Liver (tissue), 9 donors: ENCODE results near the gene FLT1. TPM values are rescaled to one million over a fixed set of nuclear protein-coding genes. Genes with fewer than 3 reads are reported as not detected.

ENCODE experiments used
- DNase-seq: peaks from one replicate; pipeline ENCODE4 v3.0.0-alpha.2; 2017; ENCODE audit warnings: low spot score
- H3K27ac ChIP-seq, 2 donors: one replicate each; pipeline ENCODE4 v1.7.0; 2013; ENCODE audit warnings: inconsistent platforms in 2 of 2, low read length in 2 of 2, control low read depth in 1 of 2, low read depth in 1 of 2, mild to moderate bottlenecking in 1 of 2
- H3K27me3 ChIP-seq, 4 donors: one replicate each; pipeline versions ENCODE4 v1.6.1 to v1.7.0; 2013; ENCODE audit warnings: low read length in 3 of 4, inconsistent platforms in 1 of 4, mild to moderate bottlenecking in 1 of 4, moderate library complexity in 1 of 4; ENCODE audit not compliant: control insufficient read depth in 4 of 4, insufficient read depth in 4 of 4
- H3K36me3 ChIP-seq, 4 donors: one replicate each; pipeline versions ENCODE4 v1.6.1 to v1.7.0; 2013; ENCODE audit warnings: low read length in 3 of 4, mild to moderate bottlenecking in 3 of 4, low read depth in 1 of 4, moderate library complexity in 1 of 4; ENCODE audit not compliant: control insufficient read depth in 4 of 4, insufficient read depth in 3 of 4
- H3K4me1 ChIP-seq, 4 donors: one replicate each; pipeline versions ENCODE4 v1.6.1 to v1.7.0; 2013; ENCODE audit warnings: low read length in 3 of 4, mild to moderate bottlenecking in 3 of 4, moderate library complexity in 1 of 4; ENCODE audit not compliant: control insufficient read depth in 4 of 4, insufficient read depth in 4 of 4
- H3K4me3 ChIP-seq, 3 donors: one replicate each; pipeline versions ENCODE4 v1.6.1 to v1.7.0; 2013; ENCODE audit warnings: low read length in 3 of 3, control low read depth in 1 of 3, low read depth in 1 of 3, mild to moderate bottlenecking in 1 of 3
- H3K9ac ChIP-seq, 2 donors: one replicate each; pipeline ENCODE4 v1.7.0; 2013; ENCODE audit warnings: low read length in 2 of 2, mild to moderate bottlenecking in 2 of 2, moderate library complexity in 2 of 2, control low read depth in 1 of 2, low read depth in 1 of 2
- H3K9me3 ChIP-seq, 4 donors: one replicate each; pipeline versions ENCODE4 v1.6.1 to v1.7.0; 2013; ENCODE audit warnings: low read length in 3 of 4; ENCODE audit not compliant: control insufficient read depth in 4 of 4
- EGR1 ChIP-seq, 2 donors: IDR thresholded peaks; 2 replicates each; pipeline ENCODE4 v1.6.1; 2016 to 2018; ENCODE audit warnings: antibody characterized with exemption in 2 of 2, low read depth in 2 of 2
- FOXA1 ChIP-seq: IDR thresholded peaks from 2 replicates; pipeline ENCODE4 v1.6.1; 2016; ENCODE audit warnings: antibody characterized with exemption
- FOXA2 ChIP-seq: IDR thresholded peaks from 2 replicates; pipeline ENCODE4 v1.6.1; 2016; ENCODE audit warnings: antibody characterized with exemption
- GABPA ChIP-seq, 2 donors: IDR thresholded peaks in 1 of 2; conservative IDR thresholded peaks in 1 of 2; 2 replicates each; pipeline ENCODE4 v1.6.1; 2016; ENCODE audit warnings: antibody characterized with exemption in 2 of 2, mild to moderate bottlenecking in 1 of 2, moderate library complexity in 1 of 2
- HNF4A ChIP-seq, 2 donors: conservative IDR thresholded peaks; 2 replicates each; pipeline ENCODE4 v1.6.1; 2016; ENCODE audit warnings: antibody characterized with exemption in 2 of 2, mild to moderate bottlenecking in 2 of 2
- HNF4G ChIP-seq: IDR thresholded peaks from 2 replicates; pipeline ENCODE4 v1.6.1; 2016; ENCODE audit warnings: antibody characterized with exemption
- JUND ChIP-seq, 2 donors: IDR thresholded peaks; 2 replicates each; pipeline ENCODE4 v1.6.1; 2016; ENCODE audit warnings: antibody characterized with exemption in 2 of 2
- NR2F2 ChIP-seq: IDR thresholded peaks from 2 replicates; pipeline ENCODE4 v1.6.1; 2016; ENCODE audit warnings: antibody characterized with exemption
- RAD21 ChIP-seq, 2 donors: IDR thresholded peaks; 2 replicates each; pipeline ENCODE4 v1.6.1; 2016; ENCODE audit warnings: antibody characterized with exemption in 2 of 2, mild to moderate bottlenecking in 2 of 2
- RXRA ChIP-seq, 2 donors: IDR thresholded peaks; 2 replicates each; pipeline ENCODE4 v1.6.1; 2017 to 2018; ENCODE audit warnings: antibody characterized with exemption in 2 of 2, mild to moderate bottlenecking in 1 of 2
- SP1 ChIP-seq: IDR thresholded peaks from 2 replicates; pipeline ENCODE4 v1.6.1; 2018; ENCODE audit warnings: antibody characterized with exemption, mild to moderate bottlenecking
- TAF1 ChIP-seq: conservative IDR thresholded peaks from 2 replicates; pipeline ENCODE4 v1.6.1; 2016; ENCODE audit warnings: antibody characterized with exemption, mild to moderate bottlenecking
- YY1 ChIP-seq: IDR thresholded peaks from 2 replicates; pipeline ENCODE4 v1.6.1; 2016; ENCODE audit warnings: antibody characterized with exemption, mild to moderate bottlenecking
- WGBS: extraction: QIAGEN DNeasy Blood & Tissue Kit; methylation state at CpG from one replicate; pipeline ENCODE4 v1.1.7; 2013; 5-methylcytosine and 5-hydroxymethylcytosine counted together
- polyA plus RNA-seq, 2 donors: library from polyadenylated mRNA; stranded (reverse) in 1 of 2; unstranded in 1 of 2; fragments of 200-250 nt in 1 of 2; fragments of >200 nt in 1 of 2; fragmentation: Nextera tagmentation in 1 of 2; extraction: Ambion mirVana in 1 of 2; gene quantifications; one replicate each; pipeline versions ENCODE4 v1.2.1 to v1.2.3, GENCODE V29; 2013 to 2015
- total RNA-seq, 2 donors: library from RNA; depleted of rRNA; stranded (reverse); fragments of >200 nt; gene quantifications; one replicate each; pipeline ENCODE4 v1.2.3, GENCODE V29; 2014
- TF ChIP-seq, protein P1 (sequence below): IDR thresholded peaks from 2 replicates; pipeline ENCODE4 v1.6.1; 2016; ENCODE audit warnings: antibody characterized with exemption, mild to moderate bottlenecking
- TF ChIP-seq, protein P2 (sequence below): IDR thresholded peaks from 2 replicates; pipeline ENCODE4 v1.6.1; 2016; ENCODE audit warnings: antibody characterized with exemption
- TF ChIP-seq, protein P3 (sequence below): IDR thresholded peaks from 2 replicates; pipeline ENCODE4 v1.6.1; 2016; ENCODE audit warnings: antibody characterized with exemption
- TF ChIP-seq, protein P4 (sequence below): fragments of 150-350 bp; IDR thresholded peaks from 2 replicates; pipeline ENCODE4 v1.5.1; 2017; ENCODE audit warnings: improper control_type of control experiment, low read depth, low read length; ENCODE audit not compliant: missing input control
- TF ChIP-seq, protein P5 (sequence below): IDR thresholded peaks from 2 replicates; pipeline ENCODE4 v1.6.1; 2016; ENCODE audit warnings: antibody characterized with exemption
- donor health status: healthy.
- donor health status: healthy.
- donor health status: healthy.
- donor health status: healthy.
- donor health status: healthy.

Gene FLT1
- total and polyA plus RNA-seq, 4 donors, result 4.1 to 19.7 (median 9.3) TPM

DNA sequence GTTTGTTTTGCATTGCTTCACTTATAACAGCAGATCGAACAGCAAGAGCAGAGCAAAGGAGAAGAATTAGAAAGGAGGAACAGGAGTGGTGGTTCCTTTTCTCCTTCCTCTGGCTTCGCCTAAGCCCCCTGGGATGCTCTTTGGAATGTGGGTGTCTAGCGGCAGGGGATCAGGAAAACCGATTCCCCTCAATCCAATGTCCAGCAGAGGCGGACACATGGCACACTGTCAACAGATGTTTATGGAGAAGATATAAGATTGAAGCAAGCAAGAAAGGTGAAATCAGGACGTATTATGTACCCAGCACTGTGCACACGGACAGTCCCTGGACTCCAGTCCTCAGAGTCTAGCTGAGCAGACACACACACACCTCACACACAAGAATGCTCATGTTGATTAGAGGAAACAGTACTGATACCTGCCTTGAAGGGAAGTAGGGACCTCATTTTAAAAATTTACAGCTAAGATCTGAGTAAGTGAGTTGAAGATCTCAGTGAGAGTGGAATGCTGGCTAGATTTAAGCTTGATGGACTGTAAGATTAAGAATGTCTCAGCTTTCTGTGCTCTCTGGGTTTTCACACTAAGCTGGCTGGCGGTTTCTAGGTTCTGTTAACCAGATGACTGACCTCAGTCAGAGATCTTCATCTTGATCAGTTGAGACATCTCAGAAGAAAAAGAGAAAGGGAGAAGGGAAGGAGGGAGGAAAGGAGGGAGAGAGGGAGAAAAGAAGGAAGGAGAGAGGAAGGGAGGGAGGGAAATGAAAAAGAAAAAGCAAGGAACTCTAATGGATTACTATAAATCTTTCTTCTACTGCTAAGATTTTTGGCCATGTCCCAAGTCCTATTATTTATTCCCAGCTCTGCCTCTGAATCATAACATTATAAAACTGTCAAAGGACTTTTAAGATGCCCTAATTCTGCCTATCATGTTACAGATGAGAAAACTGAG, 44.8 kb downstream of the FLT1 start:
- TF ChIP-seq, protein P1, sequence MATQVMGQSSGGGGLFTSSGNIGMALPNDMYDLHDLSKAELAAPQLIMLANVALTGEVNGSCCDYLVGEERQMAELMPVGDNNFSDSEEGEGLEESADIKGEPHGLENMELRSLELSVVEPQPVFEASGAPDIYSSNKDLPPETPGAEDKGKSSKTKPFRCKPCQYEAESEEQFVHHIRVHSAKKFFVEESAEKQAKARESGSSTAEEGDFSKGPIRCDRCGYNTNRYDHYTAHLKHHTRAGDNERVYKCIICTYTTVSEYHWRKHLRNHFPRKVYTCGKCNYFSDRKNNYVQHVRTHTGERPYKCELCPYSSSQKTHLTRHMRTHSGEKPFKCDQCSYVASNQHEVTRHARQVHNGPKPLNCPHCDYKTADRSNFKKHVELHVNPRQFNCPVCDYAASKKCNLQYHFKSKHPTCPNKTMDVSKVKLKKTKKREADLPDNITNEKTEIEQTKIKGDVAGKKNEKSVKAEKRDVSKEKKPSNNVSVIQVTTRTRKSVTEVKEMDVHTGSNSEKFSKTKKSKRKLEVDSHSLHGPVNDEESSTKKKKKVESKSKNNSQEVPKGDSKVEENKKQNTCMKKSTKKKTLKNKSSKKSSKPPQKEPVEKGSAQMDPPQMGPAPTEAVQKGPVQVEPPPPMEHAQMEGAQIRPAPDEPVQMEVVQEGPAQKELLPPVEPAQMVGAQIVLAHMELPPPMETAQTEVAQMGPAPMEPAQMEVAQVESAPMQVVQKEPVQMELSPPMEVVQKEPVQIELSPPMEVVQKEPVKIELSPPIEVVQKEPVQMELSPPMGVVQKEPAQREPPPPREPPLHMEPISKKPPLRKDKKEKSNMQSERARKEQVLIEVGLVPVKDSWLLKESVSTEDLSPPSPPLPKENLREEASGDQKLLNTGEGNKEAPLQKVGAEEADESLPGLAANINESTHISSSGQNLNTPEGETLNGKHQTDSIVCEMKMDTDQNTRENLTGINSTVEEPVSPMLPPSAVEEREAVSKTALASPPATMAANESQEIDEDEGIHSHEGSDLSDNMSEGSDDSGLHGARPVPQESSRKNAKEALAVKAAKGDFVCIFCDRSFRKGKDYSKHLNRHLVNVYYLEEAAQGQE, result no peak
- no peak for TF ChIP-seq FOXA1
- TF ChIP-seq JUND (IDR thresholded peaks at IDR 0.05), result no peak
- TF ChIP-seq NR2F2, result no peak
- TF ChIP-seq, protein P2, sequence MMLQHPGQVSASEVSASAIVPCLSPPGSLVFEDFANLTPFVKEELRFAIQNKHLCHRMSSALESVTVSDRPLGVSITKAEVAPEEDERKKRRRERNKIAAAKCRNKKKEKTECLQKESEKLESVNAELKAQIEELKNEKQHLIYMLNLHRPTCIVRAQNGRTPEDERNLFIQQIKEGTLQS, result no peak
- no peak for TF ChIP-seq GABPA (IDR thresholded peaks at IDR 0.05 in 1 of 2, conservative IDR thresholded peaks at IDR 0.05 in 1 of 2)
- no peak for TF ChIP-seq HNF4G
- TF ChIP-seq, protein P3, sequence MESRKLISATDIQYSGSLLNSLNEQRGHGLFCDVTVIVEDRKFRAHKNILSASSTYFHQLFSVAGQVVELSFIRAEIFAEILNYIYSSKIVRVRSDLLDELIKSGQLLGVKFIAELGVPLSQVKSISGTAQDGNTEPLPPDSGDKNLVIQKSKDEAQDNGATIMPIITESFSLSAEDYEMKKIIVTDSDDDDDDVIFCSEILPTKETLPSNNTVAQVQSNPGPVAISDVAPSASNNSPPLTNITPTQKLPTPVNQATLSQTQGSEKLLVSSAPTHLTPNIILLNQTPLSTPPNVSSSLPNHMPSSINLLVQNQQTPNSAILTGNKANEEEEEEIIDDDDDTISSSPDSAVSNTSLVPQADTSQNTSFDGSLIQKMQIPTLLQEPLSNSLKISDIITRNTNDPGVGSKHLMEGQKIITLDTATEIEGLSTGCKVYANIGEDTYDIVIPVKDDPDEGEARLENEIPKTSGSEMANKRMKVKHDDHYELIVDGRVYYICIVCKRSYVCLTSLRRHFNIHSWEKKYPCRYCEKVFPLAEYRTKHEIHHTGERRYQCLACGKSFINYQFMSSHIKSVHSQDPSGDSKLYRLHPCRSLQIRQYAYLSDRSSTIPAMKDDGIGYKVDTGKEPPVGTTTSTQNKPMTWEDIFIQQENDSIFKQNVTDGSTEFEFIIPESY, result no peak
- TF ChIP-seq TAF1, result no peak
- no peak for TF ChIP-seq YY1
- TF ChIP-seq, protein P4, sequence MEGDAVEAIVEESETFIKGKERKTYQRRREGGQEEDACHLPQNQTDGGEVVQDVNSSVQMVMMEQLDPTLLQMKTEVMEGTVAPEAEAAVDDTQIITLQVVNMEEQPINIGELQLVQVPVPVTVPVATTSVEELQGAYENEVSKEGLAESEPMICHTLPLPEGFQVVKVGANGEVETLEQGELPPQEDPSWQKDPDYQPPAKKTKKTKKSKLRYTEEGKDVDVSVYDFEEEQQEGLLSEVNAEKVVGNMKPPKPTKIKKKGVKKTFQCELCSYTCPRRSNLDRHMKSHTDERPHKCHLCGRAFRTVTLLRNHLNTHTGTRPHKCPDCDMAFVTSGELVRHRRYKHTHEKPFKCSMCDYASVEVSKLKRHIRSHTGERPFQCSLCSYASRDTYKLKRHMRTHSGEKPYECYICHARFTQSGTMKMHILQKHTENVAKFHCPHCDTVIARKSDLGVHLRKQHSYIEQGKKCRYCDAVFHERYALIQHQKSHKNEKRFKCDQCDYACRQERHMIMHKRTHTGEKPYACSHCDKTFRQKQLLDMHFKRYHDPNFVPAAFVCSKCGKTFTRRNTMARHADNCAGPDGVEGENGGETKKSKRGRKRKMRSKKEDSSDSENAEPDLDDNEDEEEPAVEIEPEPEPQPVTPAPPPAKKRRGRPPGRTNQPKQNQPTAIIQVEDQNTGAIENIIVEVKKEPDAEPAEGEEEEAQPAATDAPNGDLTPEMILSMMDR, result no peak
- no peak for TF ChIP-seq HNF4A (conservative IDR thresholded peaks at IDR 0.05)
- TF ChIP-seq RXRA (IDR thresholded peaks at IDR 0.05), result no peak
- no peak for TF ChIP-seq SP1
- TF ChIP-seq FOXA2, result no peak
- TF ChIP-seq, protein P5, sequence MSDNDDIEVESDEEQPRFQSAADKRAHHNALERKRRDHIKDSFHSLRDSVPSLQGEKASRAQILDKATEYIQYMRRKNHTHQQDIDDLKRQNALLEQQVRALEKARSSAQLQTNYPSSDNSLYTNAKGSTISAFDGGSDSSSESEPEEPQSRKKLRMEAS, result no peak
- no peak for TF ChIP-seq RAD21 (IDR thresholded peaks at IDR 0.05)
- TF ChIP-seq EGR1 (IDR thresholded peaks at IDR 0.05; ENCODE audit: low read depth in 2 of 2), result no peak
- peaks cover 0 to 4% (median 2%) of the 10 kb centered on the region in 4 donors for H3K27me3 ChIP-seq
- no peaks in the 10 kb centered on the region for H3K4me1 ChIP-seq
- no peak for DNase-seq
- no peak overlapping the region for H3K4me3 ChIP-seq
- H3K36me3 ChIP-seq, result no peaks in the 10 kb centered on the region
- no peak overlapping the region for H3K27ac ChIP-seq
- H3K9me3 ChIP-seq, result peaks cover 2 to 10% (median 3%) of the 10 kb centered on the region in 4 donors
- H3K9ac ChIP-seq, result no peak overlapping the region
- WGBS, result 68% methylated on average over 8 of the region's 8 CpGs
